Large intestine (tissue), 3 donors: ENCODE data around the gene OCLN. TPM values are rescaled to one million over a fixed set of nuclear protein-coding genes. Genes with fewer than 3 reads are reported as not detected.
"Not testable (repeated sequence)": the region's sequence is repeated elsewhere in the genome, so short reads cannot be mapped to it uniquely, and the experiment has no call there.

Experiments used
- DNase-seq, 2 donors: peaks; one replicate each; pipeline versions ENCODE4 v3.0.0 to v3.0.0-alpha.2; 2013
- H3K27ac ChIP-seq: one replicate; pipeline ENCODE4 v1.5.1; 2013; ENCODE audit warnings: low read length
- H3K27me3 ChIP-seq: 2 replicates; pipeline ENCODE4 v1.6.1; 2013; ENCODE audit warnings: low read length; ENCODE audit not compliant: control insufficient read depth, insufficient read depth
- H3K36me3 ChIP-seq: 2 replicates; pipeline ENCODE4 v1.6.1; 2013; ENCODE audit warnings: low read length; ENCODE audit not compliant: control insufficient read depth, insufficient read depth
- H3K4me1 ChIP-seq: one replicate; pipeline ENCODE4 v1.6.1; 2013; ENCODE audit warnings: low read length; ENCODE audit not compliant: control insufficient read depth, insufficient read depth
- H3K4me3 ChIP-seq: one replicate; pipeline ENCODE4 v1.5.1; 2013; ENCODE audit warnings: low read length
- H3K9me3 ChIP-seq: one replicate; pipeline ENCODE4 v1.6.1; 2013; ENCODE audit warnings: mild to moderate bottlenecking, low read depth, low read length, moderate library complexity; ENCODE audit not compliant: control insufficient read depth
- WGBS: methylation state at CpG from one replicate; pipeline ENCODE4 v1.1.5; 2013; ENCODE audit warnings: low lambda C conversion rate; ENCODE audit not compliant: insufficient coverage; 5-methylcytosine and 5-hydroxymethylcytosine counted together
- polyA plus RNA-seq: library from polyadenylated mRNA; unstranded; fragments of 120-200 nt; gene quantifications from one replicate; pipeline ENCODE4 v1.2.1, GENCODE V29; 2013

Gene OCLN
- polyA plus RNA-seq, 1 donor = 85.5 TPM

DNA sequence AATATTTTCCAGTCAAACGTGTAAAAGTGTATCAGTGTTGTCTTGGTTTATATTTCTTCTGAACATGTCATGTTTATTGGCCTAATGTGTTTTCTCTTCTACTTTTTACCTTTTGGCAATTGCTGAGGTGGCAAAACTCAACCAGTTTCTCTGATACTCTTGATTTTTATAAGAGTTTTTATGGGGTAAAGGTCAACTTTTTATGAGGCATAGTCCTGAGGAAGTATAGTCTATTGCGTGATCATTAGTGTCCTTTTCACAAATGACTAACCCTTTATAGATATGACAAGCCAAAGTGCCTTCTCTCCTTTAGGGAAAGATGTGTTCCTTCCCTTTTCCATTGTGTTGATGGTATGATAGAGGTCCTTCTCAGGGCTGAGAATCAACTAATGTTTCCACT, 32.9 kb downstream of the OCLN start:
- peak overlapping the region; percentile 88 for H3K27ac ChIP-seq
- WGBS = 33% methylated on average over 1 of the region's 2 CpGs

GRCh38 chr5:69526660-69527059, 34.1 kb downstream of the OCLN start:
- no CpG with 5 or more reads among the region's 9 CpGs for WGBS
- H3K36me3 ChIP-seq = peaks cover 12% of the 10 kb centered on the region
- no peaks in the 10 kb centered on the region for H3K27me3 ChIP-seq
- H3K27ac ChIP-seq = peak overlapping the region; percentile 88
- H3K4me1 ChIP-seq = peaks cover 35% of the 10 kb centered on the region
- H3K4me3 ChIP-seq = no peak overlapping the region
- H3K9me3 ChIP-seq = no peaks in the 10 kb centered on the region
- peak in 1 of 2 donors; percentile 2 for DNase-seq

More for the DNA sequence above, 32.9 kb downstream of the OCLN start:
- Histone ChIP-seq H3K36me3 (peaks cover 16% of the 10 kb centered on the region), H3K9me3 (no peaks in the 10 kb centered on the region), H3K27me3 (no peaks in the 10 kb centered on the region), H3K4me3 (no peak overlapping the region), H3K4me1 (peaks cover 29% of the 10 kb centered on the region)
- peak; percentile 52 to 90 for DNase-seq

DNA sequence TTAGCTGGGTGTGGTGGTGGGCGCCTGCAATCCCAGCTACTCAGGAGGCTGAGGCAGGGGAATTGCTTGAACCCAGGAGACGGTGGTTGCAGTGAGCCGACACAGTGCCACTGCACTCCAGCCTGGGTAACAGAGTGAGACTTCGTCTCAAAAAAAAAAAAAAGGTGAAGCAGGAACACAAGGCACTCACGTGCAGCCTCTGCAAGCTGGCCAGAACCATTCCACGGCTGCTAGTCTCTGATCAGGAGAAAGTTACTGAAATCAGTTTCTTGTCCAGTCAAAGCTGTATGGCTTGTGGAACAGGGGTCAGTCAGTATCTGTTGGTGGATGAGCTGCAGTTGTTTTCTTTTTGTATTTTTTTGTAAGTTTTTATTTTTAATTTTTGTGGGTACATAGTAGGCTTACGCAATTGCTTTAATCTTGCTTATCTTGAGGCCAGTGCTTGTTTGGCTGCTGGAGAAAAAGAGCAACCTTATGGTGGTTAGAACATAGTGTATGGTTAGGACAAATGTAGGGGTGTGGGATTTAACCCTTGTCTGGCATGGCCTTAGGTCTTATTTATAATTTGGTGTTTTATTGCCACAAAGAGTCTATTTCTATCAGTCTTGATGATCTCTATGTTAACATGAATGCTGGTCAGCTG, 34.7 kb downstream of the OCLN start:
- 100% methylated on average over 1 of the region's 7 CpGs for WGBS
- peak in 1 of 2 donors; percentile 45 for DNase-seq
- no peaks in the 10 kb centered on the region for H3K9me3 ChIP-seq
- H3K27ac ChIP-seq = peak overlapping the region; percentile 88
- H3K27me3 ChIP-seq = no peaks in the 10 kb centered on the region
- H3K4me3 ChIP-seq = no peak overlapping the region
- peaks cover 12% of the 10 kb centered on the region for H3K36me3 ChIP-seq
- peaks cover 35% of the 10 kb centered on the region for H3K4me1 ChIP-seq

DNA sequence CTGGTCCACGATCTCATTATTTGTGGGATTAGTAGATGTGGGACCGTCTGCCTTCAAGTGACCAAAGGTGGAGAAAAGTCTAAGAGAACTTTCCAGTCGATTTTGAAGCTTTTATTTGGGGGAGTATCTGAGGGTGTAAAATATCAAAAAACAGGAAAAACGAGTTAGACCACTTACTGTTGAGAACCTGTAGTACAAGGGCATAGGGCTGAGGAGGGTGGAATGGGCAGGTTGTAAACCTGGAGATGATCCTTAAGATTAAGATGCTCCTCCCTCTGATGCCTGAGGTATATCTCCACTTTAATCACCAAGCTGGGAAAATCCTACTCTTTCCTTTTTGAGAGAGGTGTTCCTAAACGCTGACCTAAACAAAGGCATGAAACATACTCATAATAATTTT, 35.4 kb downstream of the OCLN start:
- DNase-seq = peak; percentile 52 to 78
- WGBS = 17% methylated on average over 1 of the region's 5 CpGs
- no peaks in the 10 kb centered on the region for H3K9me3 ChIP-seq
- no peak overlapping the region for H3K4me3 ChIP-seq
- H3K36me3 ChIP-seq = peaks cover 8% of the 10 kb centered on the region
- peaks cover 35% of the 10 kb centered on the region for H3K4me1 ChIP-seq
- H3K27me3 ChIP-seq = no peaks in the 10 kb centered on the region
- peak overlapping the region; percentile 88 for H3K27ac ChIP-seq

DNA sequence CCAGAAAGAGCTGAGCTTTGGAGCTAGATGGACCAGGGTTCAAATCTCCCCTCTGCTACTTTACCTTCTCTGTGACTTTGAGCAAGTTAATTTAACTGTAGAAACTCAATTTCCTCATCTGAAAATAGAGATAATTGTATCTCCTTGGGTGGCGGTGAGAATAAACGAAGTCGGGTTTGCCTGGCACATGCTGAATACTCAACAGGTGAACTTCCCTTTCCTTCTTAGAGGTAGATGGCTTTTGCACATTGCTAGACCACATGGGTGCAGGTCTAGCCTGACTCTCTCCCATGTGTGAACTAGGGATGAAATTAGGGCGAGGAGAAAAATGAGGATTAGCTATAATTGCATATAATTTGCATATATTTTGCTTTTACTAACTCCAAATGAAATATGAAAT, 36.0 kb downstream of the OCLN start:
- Histone ChIP-seq H3K4me3 (no peak overlapping the region), H3K9me3 (no peaks in the 10 kb centered on the region), H3K27me3 (no peaks in the 10 kb centered on the region), H3K27ac (peak overlapping the region; percentile 88), H3K4me1 (peaks cover 35% of the 10 kb centered on the region), H3K36me3 (peaks cover 8% of the 10 kb centered on the region)
- WGBS = 93% methylated on average over 3 of the region's 4 CpGs
- DNase-seq = no peak

DNA sequence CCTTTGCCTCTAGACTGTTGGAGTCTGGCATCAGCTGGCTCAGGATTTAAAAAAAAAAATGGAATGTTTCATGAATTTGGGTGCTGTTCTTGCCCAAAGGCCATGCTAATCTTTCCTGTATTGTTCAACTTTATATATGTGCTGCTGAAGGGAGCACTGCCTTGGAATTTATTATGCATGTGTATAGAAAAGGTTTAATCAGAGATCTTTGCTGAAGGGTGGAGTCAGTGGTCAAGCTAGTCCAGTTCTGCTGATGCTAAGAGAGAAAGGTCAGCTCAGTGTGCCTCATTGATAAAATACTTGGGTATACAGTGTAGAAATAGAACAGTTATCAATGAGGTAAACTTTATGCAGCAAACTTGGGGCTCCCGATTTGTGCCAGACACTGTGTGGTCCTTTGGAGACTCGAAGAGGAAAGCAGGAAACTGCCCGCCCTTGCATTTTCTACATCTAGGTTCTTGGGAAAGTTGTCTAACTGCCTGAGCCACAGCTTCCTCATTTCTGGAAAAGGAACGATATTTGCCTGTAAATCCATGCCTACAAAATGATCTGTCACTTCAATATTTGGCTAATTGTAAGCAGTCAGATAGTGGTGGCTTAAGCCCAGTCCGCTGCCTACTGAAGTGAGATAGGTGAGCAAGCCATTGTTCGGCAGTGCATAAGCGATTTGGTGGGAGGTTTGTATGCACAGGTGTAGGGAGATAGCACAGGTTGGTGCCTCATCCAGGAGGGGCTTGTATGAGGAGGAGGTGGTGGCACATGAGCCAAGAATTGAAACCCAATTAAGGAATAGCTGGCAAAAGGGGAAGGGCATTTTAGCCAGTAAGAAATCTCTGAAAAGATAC, 38.2 kb downstream of the OCLN start:
- Histone ChIP-seq H3K9me3 (no peaks in the 10 kb centered on the region), H3K27me3 (no peaks in the 10 kb centered on the region), H3K4me1 (peaks cover 26% of the 10 kb centered on the region), H3K36me3 (peaks cover 8% of the 10 kb centered on the region), H3K4me3 (no peak overlapping the region), H3K27ac (peak overlapping the region; percentile 6)
- 60% methylated on average over 2 of the region's 7 CpGs for WGBS
- peak in 1 of 2 donors; percentile 20 for DNase-seq

DNA sequence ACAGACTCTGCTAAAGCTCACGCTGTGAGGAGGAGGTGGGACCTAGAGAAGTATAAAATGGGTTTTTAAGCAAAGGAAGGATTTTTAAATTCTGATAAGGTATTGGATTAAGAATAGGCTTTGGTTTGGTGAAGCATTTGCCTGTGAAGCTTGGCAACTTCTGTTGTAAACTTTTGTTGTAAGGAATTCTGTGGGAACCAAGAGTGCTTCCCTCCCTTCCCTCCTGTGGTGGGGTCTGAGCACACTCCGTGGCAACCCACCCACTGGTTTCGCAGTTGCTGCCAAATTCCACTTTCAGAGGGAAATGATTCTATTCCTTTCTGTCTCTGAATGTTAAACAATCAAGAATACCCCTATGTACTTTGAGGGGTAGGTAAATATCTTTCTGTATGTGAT, 38.8 kb downstream of the OCLN start:
- DNase-seq = no peak
- Histone ChIP-seq H3K27ac (no peak overlapping the region), H3K36me3 (peaks cover 5% of the 10 kb centered on the region), H3K27me3 (no peaks in the 10 kb centered on the region), H3K9me3 (no peaks in the 10 kb centered on the region), H3K4me1 (peaks cover 21% of the 10 kb centered on the region), H3K4me3 (no peak overlapping the region)
- 86% methylated on average over 1 of the region's 3 CpGs for WGBS

GRCh38 chr5:69537911-69538310, 45.3 kb downstream of the OCLN start:
- not testable (repeated sequence) for H3K36me3 ChIP-seq, H3K27ac ChIP-seq, H3K27me3 ChIP-seq, H3K4me3 ChIP-seq, DNase-seq, H3K9me3 ChIP-seq, H3K4me1 ChIP-seq
- no CpG with 5 or more reads among the region's 3 CpGs for WGBS

DNA sequence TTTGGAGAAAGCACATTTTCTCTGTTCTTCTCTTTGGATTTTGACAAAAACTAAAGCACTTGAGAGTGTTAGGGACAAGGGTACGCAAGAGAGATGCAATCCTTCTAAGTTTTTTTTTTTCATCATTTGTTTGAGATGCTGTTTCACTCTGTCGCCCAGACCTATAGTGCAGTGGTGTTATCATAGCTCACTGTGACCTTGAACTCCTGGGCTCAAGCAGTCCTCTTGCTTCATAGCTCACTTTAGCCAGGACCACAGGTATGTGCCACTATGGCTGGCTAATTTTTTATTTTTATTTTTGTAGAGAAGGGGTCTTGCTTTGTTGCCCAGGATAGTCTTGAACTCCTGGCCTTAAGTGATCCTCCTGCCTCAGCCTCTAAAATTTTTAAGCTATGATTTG, 46.1 kb downstream of the OCLN start:
- H3K4me1 ChIP-seq, H3K9me3 ChIP-seq: not testable (repeated sequence)
- no CpG with 5 or more reads among the region's 2 CpGs for WGBS

DNA sequence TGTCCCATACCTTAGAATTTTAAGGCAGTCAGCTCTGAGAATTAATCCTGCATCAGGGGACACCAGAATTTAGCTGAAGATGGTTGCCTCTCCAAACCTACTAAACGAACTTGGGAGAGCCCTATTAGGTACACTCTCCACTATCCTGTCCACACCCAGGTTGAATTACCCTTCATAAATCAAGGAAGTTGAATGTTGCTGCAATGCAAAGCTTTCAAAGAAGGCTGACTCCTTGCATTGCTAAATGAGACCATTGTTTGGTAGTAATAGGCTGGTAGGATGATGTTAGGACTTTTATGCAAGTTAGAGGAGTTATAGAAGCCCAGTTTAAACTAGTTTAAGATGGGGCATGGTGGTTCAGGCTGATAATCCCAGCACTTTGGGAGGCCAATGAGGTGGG, 48.8 kb downstream of the OCLN start:
- H3K4me1 ChIP-seq, H3K4me3 ChIP-seq, H3K9me3 ChIP-seq, H3K27ac ChIP-seq, DNase-seq, H3K27me3 ChIP-seq, H3K36me3 ChIP-seq: not testable (repeated sequence)
- WGBS = no CpG with 5 or more reads among the region's 1 CpG

More for the DNA sequence above, 46.1 kb downstream of the OCLN start:
- not testable (repeated sequence) for H3K27me3 ChIP-seq, H3K36me3 ChIP-seq, H3K27ac ChIP-seq, DNase-seq, H3K4me3 ChIP-seq
